GM12878 (cell line): Measurements from ENCODE around the gene TBXAS1. TPM values are rescaled to one million over a fixed set of nuclear protein-coding genes. Genes with fewer than 3 reads are reported as not detected.

Experiments used
- ATAC-seq: fragments of 200-7000 bp; cut with Tn5 transposase; 3 replicates; pipeline ENCODE4 v1.9.1; 2020; ENCODE audit warnings: mild to moderate bottlenecking, moderate library complexity
- BruUV-seq: library from RNA; stranded (reverse); fragments of 400-500 nt; replicated peaks from 2 replicates; lab custom pipeline; 2021; lab: Mats Ljungman, UMichigan
- CTCF ChIA-PET: fragments of 300-600 bp; sonication (Branson Sonifier 250); formaldehyde crosslinking; extraction: SDS; loops from one replicate; lab custom pipeline; 2021; ENCODE audit warnings: inconsistent platforms; lab: Yijun Ruan, JAX
- POLR2A ChIA-PET: fragments of 350-600 bp; formaldehyde crosslinking; extraction: SDS; loops from one replicate; lab custom pipeline; 2021; ENCODE audit warnings: inconsistent platforms; lab: Charles Lee
- RAD21 ChIA-PET: fragments of 300-600 bp; sonication (Branson Sonifier 250); formaldehyde crosslinking; loops from one replicate; lab custom pipeline; 2023; ENCODE audit warnings: antibody characterized with exemption; ENCODE audit not compliant: unreplicated experiment; lab: Charles Lee
- SMC1A ChIA-PET: fragments of 300-600 bp; sonication (Branson Sonifier 250); formaldehyde crosslinking; loops from one replicate; lab custom pipeline; 2023; ENCODE audit not compliant: unreplicated experiment, uncharacterized antibody; lab: Charles Lee
- DNase-seq: peaks from one replicate; pipeline ENCODE4 v3.0.0-alpha.2; 2011; ENCODE audit warnings: low read depth, low spot score
- FAIRE-seq: peaks from 3 replicates; lab custom pipeline; 2011; peaks lifted over from hg19 to GRCh38; lab: Jason Lieb, UNC
- H2AFZ ChIP-seq: 2 replicates; pipeline ENCODE4 v1.6.0; 2011; ENCODE audit warnings: low read depth, low read length, control low read depth; ENCODE audit not compliant: control insufficient read depth
- H3K27ac ChIP-seq: 2 replicates; pipeline ENCODE4 v1.5.1; 2011; ENCODE audit warnings: control low read depth; ENCODE audit not compliant: control insufficient read depth, insufficient read depth
- H3K27me3 ChIP-seq, 2 experiments: replicated peaks in 1 of 2; 2 replicates each; pipeline versions ENCODE4 v1.6.0 to v1.6.1; 2011; ENCODE audit warnings: low read length in 1 of 2; ENCODE audit not compliant: control insufficient read depth in 2 of 2, insufficient read depth in 2 of 2
- H3K36me3 ChIP-seq, 2 experiments: 2 replicates each; pipeline ENCODE4 v1.5.1; 2011; ENCODE audit warnings: low read length in 1 of 2; ENCODE audit not compliant: control insufficient read depth in 2 of 2, insufficient read depth in 2 of 2
- H3K4me1 ChIP-seq: 2 replicates; pipeline ENCODE4 v1.6.1; 2011; ENCODE audit warnings: mild to moderate bottlenecking, low read length, moderate library complexity, mixed read lengths; ENCODE audit not compliant: control insufficient read depth, insufficient read depth
- H3K4me2 ChIP-seq: 2 replicates; pipeline ENCODE4 v1.6.0; 2011; ENCODE audit warnings: control low read depth; ENCODE audit not compliant: control insufficient read depth, insufficient read depth
- H3K4me3 ChIP-seq: fragments of 200-600 bp; sonication (generic); 2 replicates; pipeline ENCODE4 v1.5.1; 2016
- H3K79me2 ChIP-seq: 2 replicates; pipeline ENCODE4 v1.6.0; 2011; ENCODE audit warnings: low read length; ENCODE audit not compliant: control insufficient read depth, insufficient read depth
- H3K9ac ChIP-seq: 2 replicates; pipeline ENCODE4 v1.8.0; 2011; ENCODE audit warnings: low read length, control low read depth, mixed read lengths; ENCODE audit not compliant: control insufficient read depth, insufficient read depth
- H3K9me3 ChIP-seq: replicated peaks from 3 replicates; pipeline ENCODE4 v1.5.1; 2011; ENCODE audit warnings: mild to moderate bottlenecking, low read length; ENCODE audit not compliant: control insufficient read depth, insufficient read depth
- H4K20me1 ChIP-seq: 2 replicates; pipeline ENCODE4 v1.6.0; 2011; ENCODE audit not compliant: control insufficient read depth, insufficient read depth
- ATF7 ChIP-seq: fragments of 450-650 bp; IDR thresholded peaks from 2 replicates; pipeline ENCODE4 v1.6.1; 2016; ENCODE audit warnings: low read depth, mild to moderate bottlenecking
- BCLAF1 ChIP-seq: fragments of 450-650 bp; IDR thresholded peaks from 2 replicates; pipeline ENCODE4 v1.6.1; 2017; ENCODE audit warnings: antibody characterized with exemption, mild to moderate bottlenecking, moderate library complexity
- CEBPZ ChIP-seq: fragments of 150-350 bp; IDR thresholded peaks from 2 replicates; pipeline ENCODE4 v1.6.1; 2016; ENCODE audit warnings: low read depth, low read length
- ETV6 ChIP-seq, 2 experiments: fragments of 450-650 bp in 1 of 2; IDR thresholded peaks in 1 of 2; conservative IDR thresholded peaks in 1 of 2; 2 replicates each; pipeline ENCODE4 v1.6.1; 2014; ENCODE audit warnings: antibody characterized with exemption in 1 of 2, borderline replicate concordance in 1 of 2, low read depth in 1 of 2, mild to moderate bottlenecking in 1 of 2, moderate library complexity in 1 of 2
- NFXL1 ChIP-seq: fragments of 450-650 bp; IDR thresholded peaks from 2 replicates; pipeline ENCODE4 v1.6.1; 2017; ENCODE audit warnings: antibody characterized with exemption, mild to moderate bottlenecking, borderline replicate concordance
- STAT3 ChIP-seq: IDR thresholded peaks from 2 replicates; pipeline ENCODE4 v1.6.1; 2011; ENCODE audit warnings: low read depth, low read length, improper control_type of control experiment
- ZNF384 ChIP-seq: IDR thresholded peaks from 2 replicates; pipeline ENCODE4 v1.6.1; 2012; ENCODE audit warnings: low read depth, mild to moderate bottlenecking, low read length, improper control_type of control experiment, borderline replicate concordance
- WGBS: methylation state at CpG from one replicate; pipeline ENCODE4 v1.1.6; 2016; ENCODE audit warnings: low lambda C conversion rate; ENCODE audit not compliant: insufficient replicate concordance, insufficient coverage; ENCODE audit errors: missing lambda C conversion rate; 5-methylcytosine and 5-hydroxymethylcytosine counted together
- in situ Hi-C: fragments of 300-500 bp; cut with MboI; formaldehyde crosslinking; loops from 9 replicates; pipeline ENCODE4 v1.14.3; 2018; ENCODE audit warnings: mixed read lengths
- intact Hi-C: fragments of 100-400 bp; cut with micrococcal nuclease; formaldehyde crosslinking; loops from one replicate; pipeline ENCODE4 v1.14.2; 2022; ENCODE audit not compliant: unreplicated experiment
- polyA plus RNA-seq, 11 experiments: library from polyadenylated mRNA; depleted of rRNA in 4 of 11; unstranded in 6 of 11; stranded (reverse) in 5 of 11; fragments of >200 nt; fragmentation: Nextera tagmentation in 4 of 11; fragmentation: Illumina TruSeq in 1 of 11; extraction: Ambion mirVana in 4 of 11; extraction: Trizol in 1 of 11; gene quantifications; 1 replicate in 1 of 11; 2 replicates in 10 of 11; pipeline versions ENCODE4 v1.2.1 to v1.2.3, GENCODE V29; 2011 to 2016; ENCODE audit warnings: inconsistent platforms in 2 of 11, missing spikeins in 2 of 11, low read depth in 1 of 11
- total RNA-seq, 4 experiments: library from RNA; depleted of rRNA in 3 of 4; stranded (reverse); fragments of >200 nt in 3 of 4; fragmentation: Illumina TruSeq in 1 of 4; extraction: Trizol in 1 of 4; gene quantifications; 2 replicates each; pipeline versions ENCODE4 v1.2.1 to v1.2.3, GENCODE V29; 2013 to 2021
- TF ChIP-seq, protein P1 (sequence below): fragments of 450-650 bp; IDR thresholded peaks from 2 replicates; pipeline ENCODE4 v1.6.1; 2017; ENCODE audit warnings: borderline replicate concordance
- TF ChIP-seq, protein P2 (sequence below): fragments of 450-650 bp; IDR thresholded peaks from 2 replicates; pipeline ENCODE4 v1.6.1; 2016; ENCODE audit warnings: mild to moderate bottlenecking

Gene TBXAS1
- total and polyA plus RNA-seq, 10 of the 15 experiments (the other 5 are each of a cell fraction or from before 2014, with no cell fraction given) = 1.5 to 32.7 (median 16.3) TPM

DNA sequence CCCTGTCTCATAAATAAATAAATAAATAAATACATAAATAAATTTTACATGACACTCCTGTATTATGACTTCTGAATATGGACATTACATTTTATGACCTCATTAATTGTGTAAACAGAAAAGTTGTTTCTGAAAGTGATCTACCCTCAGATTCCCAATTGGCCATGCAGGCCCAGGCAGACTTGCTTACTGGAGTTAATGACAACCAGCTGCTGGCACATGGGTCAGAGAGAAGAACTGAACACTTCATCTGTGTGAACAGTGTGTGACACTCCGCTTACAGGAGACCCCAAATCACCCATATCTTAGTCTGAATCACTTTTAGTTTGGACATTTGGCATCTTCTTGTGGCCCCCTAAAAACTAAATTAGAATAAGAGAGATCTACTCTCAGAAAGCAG, 202.3 kb downstream of the TBXAS1 start:
- ATAC-seq (no peak), DNase-seq (no peak), FAIRE-seq (no peak)
- WGBS = 100% methylated on average over 1 of the region's 1 CpG
- Histone ChIP-seq H3K9me3 (no peaks in the 10 kb centered on the region), H3K4me3 (no peak overlapping the region), H3K9ac (no peak overlapping the region), H3K27me3 (no peaks in the 10 kb centered on the region), H3K4me2 (no peak overlapping the region), H4K20me1 (no peaks in the 10 kb centered on the region), H3K79me2 (no peaks in the 10 kb centered on the region), H3K27ac (no peak overlapping the region), H2AFZ (no peak overlapping the region), H3K36me3 (peaks cover 0 to 3% of the 10 kb centered on the region in 2 experiments; a peak in 2 of 4 replicates), H3K4me1 (peaks cover 4% of the 10 kb centered on the region)
- ChIA-PET RAD21 (no interaction called here), POLR2A (no interaction called here), CTCF (no interaction called here), SMC1A (no interaction called here)
- intact Hi-C loops = no loop called here
- no TSS peak for BruUV-seq
- in situ Hi-C loops = no loop called here
- TF ChIP-seq NFXL1 (no peak), BCLAF1 (no peak), STAT3 (no peak), ATF7 (no peak), CEBPZ (no peak), ZNF384 (no peak), ETV6 (conservative IDR thresholded peaks at IDR 0.05 in 1 of 2, IDR thresholded peaks at IDR 0.05 in 1 of 2; ENCODE audit: borderline replicate concordance in 1 of 2, low read depth in 1 of 2) (no peak)
- TF ChIP-seq, protein P1, sequence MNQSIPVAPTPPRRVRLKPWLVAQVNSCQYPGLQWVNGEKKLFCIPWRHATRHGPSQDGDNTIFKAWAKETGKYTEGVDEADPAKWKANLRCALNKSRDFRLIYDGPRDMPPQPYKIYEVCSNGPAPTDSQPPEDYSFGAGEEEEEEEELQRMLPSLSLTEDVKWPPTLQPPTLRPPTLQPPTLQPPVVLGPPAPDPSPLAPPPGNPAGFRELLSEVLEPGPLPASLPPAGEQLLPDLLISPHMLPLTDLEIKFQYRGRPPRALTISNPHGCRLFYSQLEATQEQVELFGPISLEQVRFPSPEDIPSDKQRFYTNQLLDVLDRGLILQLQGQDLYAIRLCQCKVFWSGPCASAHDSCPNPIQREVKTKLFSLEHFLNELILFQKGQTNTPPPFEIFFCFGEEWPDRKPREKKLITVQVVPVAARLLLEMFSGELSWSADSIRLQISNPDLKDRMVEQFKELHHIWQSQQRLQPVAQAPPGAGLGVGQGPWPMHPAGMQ = no peak
- TF ChIP-seq, protein P2, sequence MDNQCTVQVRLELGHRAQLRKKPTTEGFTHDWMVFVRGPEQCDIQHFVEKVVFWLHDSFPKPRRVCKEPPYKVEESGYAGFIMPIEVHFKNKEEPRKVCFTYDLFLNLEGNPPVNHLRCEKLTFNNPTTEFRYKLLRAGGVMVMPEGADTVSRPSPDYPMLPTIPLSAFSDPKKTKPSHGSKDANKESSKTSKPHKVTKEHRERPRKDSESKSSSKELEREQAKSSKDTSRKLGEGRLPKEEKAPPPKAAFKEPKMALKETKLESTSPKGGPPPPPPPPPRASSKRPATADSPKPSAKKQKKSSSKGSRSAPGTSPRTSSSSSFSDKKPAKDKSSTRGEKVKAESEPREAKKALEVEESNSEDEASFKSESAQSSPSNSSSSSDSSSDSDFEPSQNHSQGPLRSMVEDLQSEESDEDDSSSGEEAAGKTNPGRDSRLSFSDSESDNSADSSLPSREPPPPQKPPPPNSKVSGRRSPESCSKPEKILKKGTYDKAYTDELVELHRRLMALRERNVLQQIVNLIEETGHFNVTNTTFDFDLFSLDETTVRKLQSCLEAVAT = no peak
